Gastroesophageal sphincter (tissue), 3 donors: ENCODE results near the gene RFNG.

Source experiments
- CTCF ChIP-seq, 4 experiments: fragments of 200-600 bp in 2 of 4; fragments of 450-650 bp in 2 of 4; sonication (generic) in 1 of 4; IDR thresholded peaks; one replicate each; pipeline ENCODE4 v1.5.1; 2017 to 2019; ENCODE audit warnings: antibody characterized with exemption in 4 of 4, mild to moderate bottlenecking in 2 of 4, moderate library complexity in 2 of 4
- EP300 ChIP-seq: sonication (generic); formaldehyde crosslinking; IDR thresholded peaks from one replicate; pipeline ENCODE4 v1.6.1; 2017; ENCODE audit warnings: antibody characterized with exemption, mild to moderate bottlenecking
- POLR2A ChIP-seq, 2 donors: fragments of 450-650 bp; IDR thresholded peaks; one replicate each; pipeline ENCODE4 v1.6.1; 2017; ENCODE audit warnings: antibody characterized with exemption in 2 of 2, mild to moderate bottlenecking in 2 of 2, moderate library complexity in 1 of 2
- POLR2AphosphoS5 ChIP-seq: sonication (generic); formaldehyde crosslinking; IDR thresholded peaks from one replicate; pipeline ENCODE4 v1.6.1; 2017; ENCODE audit warnings: antibody characterized with exemption

- no peak for TF ChIP-seq EP300
- no peak for TF ChIP-seq POLR2AphosphoS5
- TF ChIP-seq POLR2A (IDR thresholded peaks at IDR 0.05), result no peak
- no peak for TF ChIP-seq CTCF (IDR thresholded peaks at IDR 0.05)
Observed at GRCh38 chr17:82085931-82086764, 34.5 kb upstream of the RFNG start.
